ENCODE results near the gene PFKFB2.

The PFKFB2 gene
- total RNA-seq = 8.1 to 13.2 reads per million in 2 donors

DNA sequence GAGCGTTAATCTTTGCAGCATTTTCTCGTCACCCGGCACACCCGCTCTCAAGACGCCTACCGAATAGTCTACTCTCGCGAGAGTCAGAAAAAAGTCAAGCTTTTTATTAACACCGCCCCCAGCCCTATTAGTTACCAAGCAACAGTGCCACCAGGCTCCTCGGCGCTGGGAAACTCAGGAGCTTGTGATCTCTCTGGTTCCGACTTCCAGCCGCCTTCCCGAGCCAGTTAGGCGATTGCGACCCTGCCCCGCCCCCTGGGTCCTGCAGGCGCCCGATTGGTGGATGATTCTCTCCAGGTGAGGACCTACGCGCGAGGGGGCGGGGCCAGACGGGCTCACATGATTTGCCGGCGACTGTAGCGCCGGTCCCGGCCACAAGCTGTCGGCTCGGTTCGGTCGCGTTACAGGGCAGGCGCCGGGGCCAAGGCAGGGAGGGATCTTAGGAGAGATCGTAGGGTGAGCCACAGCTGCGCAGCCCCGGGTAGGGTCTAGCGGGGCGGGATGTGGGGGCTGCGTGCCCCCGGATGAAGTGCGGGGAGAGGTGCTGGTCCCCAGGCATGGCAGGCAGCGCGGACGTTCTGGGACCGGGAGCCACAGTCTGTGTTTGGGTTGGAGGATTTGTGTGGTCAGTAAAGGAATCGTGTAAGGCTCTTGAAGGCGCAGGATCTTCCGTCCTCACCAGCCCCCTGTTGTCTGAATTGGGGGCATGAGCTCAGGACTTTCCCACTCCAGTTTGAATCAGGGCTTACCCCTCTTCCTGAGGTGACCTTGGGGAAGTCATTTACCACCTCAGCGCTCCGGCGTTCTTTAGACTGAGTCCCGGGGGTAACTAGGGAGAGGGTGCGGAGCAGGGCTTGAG is at the start of gene PFKFB2:
Gene PFKFB2 (plus strand): TSS at position 365 of the 859 bp plus-strand sequence. CDS start 1,443 bp downstream, outside the sequence.
- DNase-seq = peak; percentile 91

DNA sequence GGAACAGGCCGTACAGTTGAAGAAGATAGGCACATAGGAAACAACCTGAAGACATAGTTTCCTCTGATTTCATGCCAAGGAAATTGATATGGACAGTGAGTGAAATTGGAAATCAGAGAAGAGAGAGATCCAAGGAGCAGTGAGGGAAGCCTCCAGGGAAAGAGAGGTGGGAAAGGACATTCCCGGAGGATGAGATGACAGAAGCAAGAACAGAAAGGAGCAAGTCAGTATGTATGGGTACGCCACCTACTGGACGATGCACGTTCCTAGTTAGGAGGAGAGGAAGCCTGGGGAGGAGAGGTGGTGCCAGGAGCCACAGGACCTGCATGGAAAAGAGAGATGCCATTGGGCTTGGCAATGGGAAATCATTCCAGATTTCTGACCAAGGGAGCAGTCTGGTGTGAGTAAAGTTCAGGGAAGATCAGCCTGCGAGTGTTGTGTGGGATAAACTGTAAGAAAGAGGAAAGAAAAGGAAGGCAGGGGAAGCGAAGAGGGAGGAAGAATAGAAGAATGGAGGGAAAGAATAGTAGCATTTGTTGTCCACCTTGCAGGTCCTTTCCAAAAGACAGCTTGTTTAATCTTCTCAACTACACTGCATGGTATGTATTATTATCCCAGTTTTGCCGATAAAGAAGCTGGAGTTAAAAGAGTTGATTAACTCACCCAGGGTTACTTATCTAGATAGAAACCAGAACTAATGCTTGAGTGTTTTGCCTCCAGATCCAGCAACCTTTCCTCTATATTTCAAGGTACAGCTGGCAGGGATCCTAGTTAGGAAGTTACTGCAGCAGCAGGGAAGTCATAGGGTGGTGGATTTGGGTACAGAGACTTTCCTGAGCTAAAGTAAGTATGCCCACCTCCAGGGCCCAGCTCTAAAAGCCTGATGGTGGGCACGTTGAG is 47.9 kb upstream of the PFKFB2 start:
- DNase-seq = no peak

DNA sequence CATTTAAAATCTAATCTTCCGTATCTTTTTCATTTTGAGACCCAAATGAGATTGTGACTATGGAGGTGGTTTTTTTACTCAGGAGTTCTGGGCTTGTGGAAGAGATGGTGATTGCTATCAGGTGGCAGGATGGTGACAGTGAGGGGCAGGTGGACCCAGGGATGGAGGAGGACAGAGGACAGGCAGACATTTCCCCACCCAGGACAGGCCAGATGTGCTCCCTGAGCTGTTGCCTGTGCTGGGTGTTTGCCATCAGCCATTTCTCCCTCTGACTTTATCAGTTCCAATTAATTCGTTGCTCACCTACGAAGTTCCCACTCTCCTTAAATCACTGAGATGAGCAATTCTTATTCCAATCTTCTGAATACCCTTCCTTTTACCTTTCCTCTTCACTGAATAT is 47.0 kb upstream of the PFKFB2 start:
- DNase-seq = no peak

DNA sequence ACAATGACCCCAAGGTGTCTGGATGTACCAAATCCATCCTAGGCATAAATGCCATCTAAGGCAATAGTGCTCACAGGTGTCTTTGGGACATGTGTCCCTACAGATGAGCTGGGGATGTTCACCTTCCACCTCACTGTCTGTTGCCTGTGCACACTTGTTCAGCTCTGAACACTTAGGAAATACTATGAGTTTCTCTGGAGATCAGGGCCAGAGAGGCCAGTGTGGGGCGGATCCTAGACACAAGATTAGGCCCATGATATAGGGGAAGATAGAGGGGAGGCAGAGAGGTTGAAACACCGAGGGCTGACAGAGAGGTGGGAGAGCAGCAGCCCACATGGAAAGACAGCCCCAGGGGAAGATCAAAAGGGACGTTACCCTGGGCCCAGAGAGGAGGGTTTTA is 46.2 kb upstream of the PFKFB2 start:
- DNase-seq = no peak

DNA sequence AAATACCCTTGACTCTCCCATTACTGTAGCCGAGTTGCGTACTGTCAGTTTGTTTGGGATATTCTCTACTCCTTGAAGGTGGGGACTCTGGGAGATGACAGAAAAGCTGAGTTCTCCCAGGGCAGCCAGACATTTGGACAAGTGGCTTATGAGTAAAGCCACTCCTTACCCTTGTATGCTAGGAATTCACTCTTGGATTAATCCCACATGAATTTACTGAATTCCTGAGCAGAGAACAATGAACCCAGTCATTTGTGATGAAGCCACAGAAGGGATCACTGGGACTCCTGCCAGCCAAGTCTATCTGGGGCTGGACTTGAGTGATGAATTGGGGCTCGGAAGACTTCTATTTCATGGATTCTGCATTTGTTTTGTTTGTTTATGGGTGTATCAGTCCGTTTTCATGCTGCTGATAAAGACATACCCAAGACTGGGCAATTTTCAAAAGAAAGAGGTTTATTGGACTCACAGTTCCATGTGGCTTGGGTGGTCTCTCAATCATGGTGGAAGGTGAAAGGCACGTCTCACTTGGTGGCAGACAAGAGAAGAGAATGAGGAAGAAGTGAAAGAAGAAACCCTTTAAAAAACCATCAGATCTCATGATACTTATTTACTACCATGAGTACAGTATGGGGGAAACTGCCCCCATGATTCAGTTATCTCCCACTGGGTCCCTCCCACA is 45.6 kb upstream of the PFKFB2 start:
- no peak for DNase-seq

DNA sequence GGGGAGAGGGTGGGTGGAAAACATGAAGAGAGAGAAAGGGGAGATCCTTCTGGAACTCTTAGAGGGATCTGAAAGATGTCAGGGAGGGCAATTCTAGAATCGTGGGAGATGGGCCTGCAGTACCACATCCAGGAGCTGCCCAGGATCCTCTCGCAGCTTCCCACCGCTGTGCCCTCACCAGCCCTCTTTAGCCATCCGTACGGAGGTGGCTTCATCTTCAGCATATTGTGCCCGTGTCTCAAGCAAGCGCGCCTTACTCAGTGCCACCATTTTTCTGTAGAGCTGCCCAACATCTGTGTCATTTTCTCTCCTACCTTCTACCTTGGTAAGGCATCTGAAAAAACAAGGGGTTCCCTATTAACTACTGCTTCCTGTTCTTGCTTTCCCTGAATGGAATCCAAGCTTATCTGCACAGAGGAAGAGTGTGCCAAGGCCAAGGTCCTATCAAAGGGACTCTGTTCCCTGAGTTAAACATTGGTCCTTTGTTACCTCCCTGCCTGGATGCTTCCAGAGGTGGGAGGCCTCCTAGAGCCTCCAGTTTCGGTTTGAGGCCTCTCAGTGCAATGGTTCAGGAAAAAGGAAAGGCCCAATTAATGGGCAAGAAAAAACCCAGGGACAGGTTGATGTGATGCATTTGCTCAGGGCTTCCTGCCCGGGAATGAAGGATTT is 43.8 kb upstream of the PFKFB2 start:
- no peak for DNase-seq

DNA sequence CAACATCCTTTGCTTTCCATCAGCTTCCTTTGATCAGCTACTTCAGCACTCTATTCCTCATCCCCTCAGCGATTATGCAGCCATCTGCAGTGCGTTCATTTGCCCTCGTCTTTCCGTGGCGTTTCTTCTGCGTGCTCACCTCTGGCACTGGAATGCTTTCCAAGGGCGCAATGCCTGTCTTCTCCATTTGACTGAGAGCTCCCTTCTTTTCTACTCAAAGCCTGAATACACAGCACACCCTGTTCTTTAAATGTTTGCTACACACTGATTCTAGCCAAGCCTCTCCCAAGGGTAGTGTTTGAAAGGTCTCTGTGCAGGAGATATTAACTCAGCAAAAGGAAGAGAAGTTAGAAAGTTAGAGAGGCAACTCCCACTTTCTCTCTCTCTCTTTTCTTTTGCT is 43.1 kb upstream of the PFKFB2 start:
- no peak for DNase-seq

DNA sequence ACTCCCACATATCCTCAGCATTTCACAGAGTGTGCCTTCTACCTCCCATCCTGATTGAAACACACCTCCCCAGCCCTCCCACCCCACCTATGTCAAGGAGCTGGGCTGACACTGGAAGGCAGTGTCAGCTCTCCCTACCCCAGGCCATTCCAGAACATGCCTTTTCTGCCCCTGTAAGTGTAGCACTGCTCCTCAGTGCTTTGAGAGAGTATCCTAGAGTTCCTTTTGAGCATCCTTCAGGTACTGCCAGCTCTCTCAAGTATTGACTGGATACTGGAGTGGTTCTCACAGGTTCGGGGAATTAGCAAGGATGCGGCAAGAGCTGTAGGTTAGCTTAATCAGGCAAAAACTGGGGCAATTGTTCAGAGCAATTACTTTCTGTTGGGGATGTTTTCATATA is 42.3 kb upstream of the PFKFB2 start:
- DNase-seq = no peak

DNA sequence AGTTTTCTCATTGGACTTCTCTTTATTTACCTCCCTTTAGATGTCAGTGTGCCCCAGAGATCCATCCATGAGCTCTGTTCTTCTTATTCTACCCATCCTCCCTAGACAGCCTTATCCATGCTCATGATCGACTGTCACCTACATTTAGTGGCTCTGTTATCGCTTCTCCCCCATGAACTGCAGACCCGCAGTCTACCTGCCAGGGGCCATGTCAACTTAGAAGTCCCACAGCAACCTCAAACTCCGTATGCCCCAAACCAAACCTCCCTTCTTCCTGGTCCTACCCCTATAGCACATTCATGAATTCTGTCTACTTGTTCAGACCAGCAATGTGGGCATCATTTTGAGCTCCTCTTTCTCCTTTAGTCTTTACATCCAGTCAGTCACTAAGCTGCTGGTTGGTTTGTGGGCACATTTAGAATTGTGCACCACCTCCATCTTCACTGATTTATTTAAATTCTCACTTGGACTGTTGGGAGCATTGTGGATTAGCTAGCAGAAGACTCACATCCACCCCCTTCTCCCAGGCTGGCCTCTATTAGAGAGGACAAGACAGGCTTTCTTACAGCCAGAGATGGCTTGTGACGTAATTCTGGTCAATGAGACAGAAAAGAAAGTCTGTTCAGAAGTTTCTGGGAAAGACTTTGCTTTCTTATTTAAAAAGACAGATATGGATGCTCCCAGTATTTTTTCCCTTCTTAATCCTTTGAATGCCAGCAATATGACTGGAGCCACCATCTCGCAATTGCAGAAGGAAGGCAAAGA is 39.6 kb upstream of the PFKFB2 start:
- DNase-seq = no peak

DNA sequence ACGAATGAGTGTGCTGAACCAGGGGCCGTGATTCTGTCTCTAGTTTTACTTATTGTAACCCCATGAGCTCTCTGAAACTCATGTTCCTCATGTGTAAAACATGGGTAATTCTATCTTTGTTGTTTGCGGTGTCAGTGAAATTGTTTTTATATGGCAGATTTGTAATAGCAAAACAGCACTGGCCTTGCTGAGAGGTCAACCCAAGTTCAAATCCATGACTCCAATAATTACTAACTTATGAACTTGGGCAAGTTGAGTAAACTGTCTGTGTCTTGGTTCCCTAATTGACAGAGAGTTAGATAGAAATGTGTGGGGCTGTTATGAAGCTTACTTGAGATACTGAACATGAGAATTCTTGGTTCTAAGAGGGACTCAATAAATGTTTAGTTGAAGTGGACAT is 38.3 kb upstream of the PFKFB2 start:
- no peak for DNase-seq

DNA sequence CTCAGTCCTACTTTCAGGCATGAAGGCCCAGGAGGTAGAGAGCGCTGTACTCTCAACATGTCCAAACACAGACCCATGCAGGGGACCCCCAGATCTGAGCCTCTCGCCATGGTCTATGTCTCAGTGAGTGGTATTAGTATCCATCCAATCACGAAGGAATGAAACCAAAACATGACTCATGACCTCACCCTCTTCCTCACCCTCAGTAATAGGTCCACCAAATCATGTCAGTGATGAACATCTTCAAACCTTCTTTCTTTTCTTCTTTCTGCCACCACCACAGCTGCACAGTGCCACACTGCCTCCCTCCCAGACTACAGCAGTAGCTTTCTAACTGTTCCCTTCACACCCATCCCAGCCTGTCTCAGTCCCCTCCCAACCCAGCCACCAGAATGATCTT is 37.3 kb upstream of the PFKFB2 start:
- DNase-seq = no peak

DNA sequence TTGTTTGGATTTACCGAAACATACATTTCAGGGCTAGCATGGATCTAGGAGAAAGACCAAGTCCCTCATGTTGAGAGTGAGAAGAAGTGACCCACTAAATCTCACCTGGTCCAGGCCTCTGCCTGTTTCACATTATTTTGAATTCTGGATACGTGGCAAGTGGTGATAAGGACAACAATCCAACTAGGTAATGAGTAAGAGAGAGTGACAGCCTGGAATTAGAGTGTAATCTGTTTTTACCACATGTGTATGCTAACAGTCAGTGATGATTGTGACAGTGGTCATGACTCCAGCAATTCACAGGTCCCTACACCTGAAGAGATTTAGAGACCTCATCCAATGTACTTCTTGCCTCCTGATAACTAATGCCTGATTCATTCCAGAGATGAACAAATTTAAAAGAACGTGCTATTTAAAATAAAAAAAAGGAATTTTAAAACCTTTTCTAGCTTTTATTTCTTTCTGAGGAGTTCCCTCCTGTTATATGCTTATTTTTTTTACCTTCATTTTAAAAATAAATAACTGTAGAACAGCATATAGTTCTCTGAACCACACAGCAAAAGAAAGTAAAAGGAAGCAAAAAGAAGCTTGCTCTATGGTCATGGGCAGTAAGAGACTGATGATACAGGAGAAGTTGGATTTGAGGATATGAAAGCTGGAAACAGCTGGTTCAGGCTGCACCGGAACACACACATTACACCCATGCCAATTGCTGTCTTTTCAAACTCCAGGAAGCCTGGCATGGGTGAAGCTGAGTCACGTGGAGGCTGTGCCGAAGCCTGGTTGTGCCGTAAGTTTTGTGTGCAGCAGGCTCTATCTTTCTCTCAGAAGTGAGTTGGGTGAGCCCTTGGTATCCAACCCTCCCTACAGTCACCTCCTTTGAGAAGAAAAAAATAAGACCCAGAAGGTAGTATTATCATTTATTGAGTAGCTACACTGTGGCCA is 35.2 kb upstream of the PFKFB2 start:
- DNase-seq = no peak

DNA sequence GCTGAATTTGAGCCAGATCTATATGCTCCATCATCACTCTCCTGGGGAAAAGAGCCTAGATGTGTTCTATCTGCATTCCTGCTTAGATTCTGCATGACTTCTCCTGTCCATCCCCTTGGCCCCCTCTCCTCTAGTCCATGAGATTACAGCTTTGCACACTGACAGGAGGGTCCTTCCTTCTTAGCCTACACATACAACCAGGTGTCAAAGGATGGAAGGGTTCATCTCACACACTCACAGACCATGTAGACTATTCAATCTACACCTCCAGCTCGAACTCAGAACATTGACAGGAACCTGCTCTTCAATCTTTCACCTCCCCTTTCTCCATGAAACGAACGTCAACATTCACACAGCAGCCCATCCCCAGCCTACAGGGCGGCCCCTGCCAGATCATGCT is 34.4 kb upstream of the PFKFB2 start:
- DNase-seq = no peak

DNA sequence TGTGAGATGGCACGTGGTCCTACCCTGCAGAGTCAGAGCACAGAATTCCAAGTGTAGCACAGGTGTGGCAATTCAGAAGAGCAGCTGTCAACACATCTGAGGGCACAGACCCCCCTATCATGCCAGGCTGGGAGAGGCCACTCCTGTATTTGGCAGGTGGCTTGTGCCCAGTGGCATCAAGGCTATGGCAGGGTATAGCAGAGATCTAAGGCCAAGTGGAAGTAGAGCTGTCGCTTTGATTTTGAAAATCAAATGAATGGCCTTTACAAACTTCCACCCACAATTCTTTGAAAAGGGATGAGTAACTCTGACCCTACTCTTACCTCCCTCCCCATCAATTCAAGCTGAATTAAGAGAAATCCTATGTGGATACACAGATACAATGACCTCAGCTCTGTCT is 33.9 kb upstream of the PFKFB2 start:
- DNase-seq = no peak

DNA sequence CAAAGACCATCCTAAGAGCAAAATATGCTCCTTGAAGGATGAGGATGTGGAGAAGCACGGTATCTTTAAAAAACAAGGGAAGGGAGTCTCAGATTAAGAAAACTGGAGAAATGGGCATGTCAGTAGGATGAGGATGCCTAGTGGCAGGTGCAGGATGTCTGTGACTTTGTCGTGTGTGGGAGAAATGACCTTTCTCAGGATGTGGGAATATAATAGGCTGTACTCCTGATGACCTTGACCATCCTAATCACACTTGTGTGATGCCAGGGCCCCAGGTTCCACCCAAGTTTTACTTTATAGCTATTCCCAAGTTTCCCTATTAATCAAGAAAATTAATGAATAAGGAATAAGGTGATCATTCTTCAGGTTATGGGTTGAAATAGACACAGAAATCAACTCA is 33.4 kb upstream of the PFKFB2 start:
- DNase-seq = no peak

DNA sequence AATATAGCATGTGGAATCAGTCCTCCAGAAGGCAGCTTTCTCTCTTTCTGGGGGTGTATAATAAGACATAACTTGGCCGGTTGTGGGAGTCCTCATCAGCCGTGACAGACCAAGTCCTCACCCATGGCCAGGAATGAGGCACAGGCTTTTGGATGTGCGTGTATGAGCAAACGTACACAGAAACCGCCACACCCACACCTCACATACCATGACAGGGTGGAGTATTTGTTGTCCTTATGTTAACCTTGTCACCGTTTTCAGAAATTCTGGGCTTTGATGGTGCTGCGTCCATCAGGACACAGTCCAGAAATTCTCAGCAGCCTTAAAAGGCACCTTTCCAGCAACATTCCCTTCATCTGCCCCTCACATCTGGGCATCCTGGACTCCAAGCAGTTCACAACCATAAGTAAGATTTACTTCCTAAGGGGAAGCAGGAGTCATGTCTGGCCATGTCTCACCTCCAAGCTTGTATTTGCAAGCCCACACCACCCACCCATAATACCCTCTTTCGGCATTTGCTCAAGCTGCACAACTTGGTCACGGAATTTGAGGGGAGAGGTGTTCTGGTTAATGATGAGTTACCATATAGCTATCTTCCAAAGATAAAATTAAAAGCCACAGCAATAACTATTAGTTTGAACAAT is 32.9 kb upstream of the PFKFB2 start:
- no peak for DNase-seq

DNA sequence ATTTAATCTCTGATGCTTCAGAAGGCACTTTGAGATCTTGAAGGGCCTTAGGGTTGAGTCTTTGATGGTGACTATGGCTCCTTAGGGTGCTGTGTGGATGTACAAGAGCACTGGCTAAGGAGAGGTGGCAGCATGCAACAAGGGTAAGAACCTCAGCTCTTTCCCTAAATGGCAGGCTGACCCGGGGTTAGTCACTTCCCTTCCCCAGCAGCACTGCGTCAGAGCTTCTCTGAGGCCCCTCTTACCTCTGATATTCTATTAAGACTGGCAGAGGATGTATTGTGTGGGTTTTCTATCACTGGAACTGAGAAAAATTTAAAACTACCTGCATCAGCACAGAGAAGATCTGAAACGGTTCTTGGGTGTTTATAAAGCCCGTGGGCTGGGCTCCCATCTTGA is 32.4 kb upstream of the PFKFB2 start:
- no peak for DNase-seq

DNA sequence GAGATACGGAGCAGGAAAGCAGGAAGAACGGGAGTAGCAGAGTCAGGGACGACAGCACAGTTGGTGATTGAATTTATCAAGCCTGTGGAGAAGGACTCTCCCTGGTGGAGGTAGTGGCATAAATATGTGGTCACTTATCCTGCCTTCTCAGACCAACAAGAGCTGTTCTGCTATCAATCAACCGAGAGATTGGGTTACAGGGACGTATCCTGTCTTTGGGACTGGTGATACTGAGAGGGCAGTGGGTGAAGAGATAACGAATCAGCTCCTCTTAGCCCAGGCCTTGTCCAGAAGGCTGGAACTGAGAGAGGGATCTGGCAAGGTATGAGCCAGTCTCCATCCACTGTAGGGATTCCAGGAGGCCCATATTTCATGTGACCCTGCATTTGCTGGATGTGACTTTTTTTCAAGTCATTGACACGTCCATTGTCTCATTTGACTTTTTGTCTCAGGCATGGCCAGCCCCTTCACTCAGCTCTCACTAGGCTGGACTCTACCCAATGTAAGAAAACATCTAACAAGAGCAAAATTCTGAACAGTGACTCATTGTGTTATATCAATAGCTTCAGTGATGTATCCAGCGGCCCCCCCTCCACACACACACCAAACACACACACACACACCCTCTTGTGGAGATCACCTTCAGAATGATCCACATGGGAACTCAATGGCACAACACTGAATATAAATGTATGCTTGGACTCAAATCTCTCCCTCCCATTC is 31.8 kb upstream of the PFKFB2 start:
- DNase-seq = no peak

DNA sequence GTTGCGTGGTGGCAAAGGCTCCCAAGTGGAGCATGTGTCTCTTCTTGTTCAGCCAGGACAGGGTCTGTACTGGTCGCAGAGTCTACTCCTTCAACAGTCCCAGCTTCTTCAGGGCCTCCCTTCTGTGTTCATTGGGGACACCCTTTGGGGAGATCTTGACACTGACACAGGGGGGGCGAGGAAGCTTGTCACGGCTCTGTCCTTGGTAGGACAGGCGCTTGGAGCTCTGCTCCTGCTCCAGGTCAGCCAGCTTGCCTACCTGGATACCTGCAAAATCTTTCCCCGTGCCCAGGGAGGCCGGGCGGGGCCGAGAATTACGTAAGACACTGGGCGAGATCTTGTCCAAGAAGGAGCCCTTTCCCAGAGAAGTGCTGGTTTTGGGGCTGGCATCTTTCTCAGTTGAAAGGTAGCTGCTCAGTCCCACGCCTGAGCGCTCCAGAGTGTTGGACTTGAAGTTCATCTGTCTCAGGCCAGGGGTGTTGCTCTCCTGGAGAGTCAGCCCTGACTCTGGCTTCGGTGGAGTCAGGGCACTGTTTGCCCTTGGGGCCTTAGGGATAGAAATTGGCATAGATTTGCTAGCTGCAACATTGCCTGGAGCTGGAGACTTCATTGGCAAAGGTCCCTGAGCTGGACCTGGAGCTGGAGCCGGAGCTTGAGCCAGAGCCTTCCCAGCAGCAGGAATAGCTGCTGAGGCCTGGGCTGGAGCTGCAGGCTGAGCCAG is 31.0 kb upstream of the PFKFB2 start:
- no peak for DNase-seq
